Neural cell (in vitro differentiated cells): ENCODE data around the gene OPN1SW. TPM values are rescaled to one million over a fixed set of nuclear protein-coding genes. Genes with fewer than 3 reads are reported as not detected.

Source experiments
- H2AFZ ChIP-seq: fragments of 200-600, 300-800 bp; sonication (generic), shearing (Covaris generic); 2 replicates; pipeline ENCODE4 v1.6.0; 2014; ENCODE audit warnings: low read depth, mild to moderate bottlenecking, antibody characterized with exemption, low read length, moderate library complexity
- H3F3A ChIP-seq: fragments of 200-600 bp; shearing (Covaris generic); 2 replicates; pipeline ENCODE4 v1.6.1; 2016; ENCODE audit warnings: mild to moderate bottlenecking, moderate library complexity, mixed read lengths, antibody characterized with exemption, low read length; ENCODE audit not compliant: insufficient read depth, poor library complexity, severe bottlenecking
- H3K27ac ChIP-seq: fragments of 200-600, 300-800 bp; sonication (generic), shearing (Covaris generic); 2 replicates; pipeline ENCODE4 v1.5.1; 2014; ENCODE audit warnings: mild to moderate bottlenecking, low read length, moderate library complexity
- H3K27me3 ChIP-seq: fragments of 300-800, 200-600 bp; sonication (generic), shearing (Covaris generic); 2 replicates; pipeline ENCODE4 v1.6.0; 2014; ENCODE audit warnings: mild to moderate bottlenecking, low read depth, low read length, moderate library complexity; ENCODE audit not compliant: insufficient read depth
- H3K36me3 ChIP-seq: fragments of 300-800, 200-600 bp; sonication (generic), shearing (Covaris generic); 2 replicates; pipeline ENCODE4 v1.5.1; 2014; ENCODE audit warnings: mild to moderate bottlenecking, antibody characterized with exemption, low read length, moderate library complexity; ENCODE audit not compliant: insufficient read depth
- H3K4me2 ChIP-seq: fragments of 300-800, 200-600 bp; sonication (generic), shearing (Covaris generic); 2 replicates; pipeline ENCODE4 v1.6.0; 2014; ENCODE audit warnings: mild to moderate bottlenecking, low read length
- H3K4me3 ChIP-seq: fragments of 300-800, 200-600 bp; sonication (generic), shearing (Covaris generic); 2 replicates; pipeline ENCODE4 v1.5.1; 2014; ENCODE audit warnings: mild to moderate bottlenecking, low read length, moderate library complexity
- H3K79me2 ChIP-seq: fragments of 200-600 bp; shearing (Covaris generic); replicated peaks from 2 replicates; pipeline ENCODE4 v1.6.0; 2014; ENCODE audit warnings: mild to moderate bottlenecking, low read length, moderate library complexity; ENCODE audit not compliant: insufficient read depth
- H3K9ac ChIP-seq: fragments of 300-800, 200-600 bp; sonication (generic), shearing (Covaris generic); 2 replicates; pipeline ENCODE4 v1.6.1; 2016; ENCODE audit warnings: mild to moderate bottlenecking, low read length, mixed read lengths
- H3K9me2 ChIP-seq: fragments of 200-600 bp; shearing (Covaris generic); 2 replicates; pipeline ENCODE4 v1.6.1; 2016; ENCODE audit warnings: mild to moderate bottlenecking, low read length, mixed read lengths; ENCODE audit not compliant: insufficient read depth
- H3K9me3 ChIP-seq: fragments of 200-600, 300-800 bp; sonication (generic), shearing (Covaris generic); 2 replicates; pipeline ENCODE4 v1.6.1; 2016; ENCODE audit warnings: mild to moderate bottlenecking, mixed run types, low read length, moderate library complexity, mixed read lengths
- H4K20me1 ChIP-seq: fragments of 200-600 bp; shearing (Covaris generic); 2 replicates; pipeline ENCODE4 v1.6.1; 2016; ENCODE audit warnings: mild to moderate bottlenecking, mixed run types; ENCODE audit not compliant: insufficient read depth
- CTCF ChIP-seq: fragments of 450-650 bp; IDR thresholded peaks from 2 replicates; pipeline ENCODE4 v1.5.1; 2014; ENCODE audit warnings: antibody characterized with exemption, mild to moderate bottlenecking, moderate library complexity; ENCODE audit not compliant: poor library complexity, severe bottlenecking
- EP300 ChIP-seq: fragments of 450-650 bp; conservative IDR thresholded peaks from 2 replicates; pipeline ENCODE4 v1.6.1; 2014; ENCODE audit warnings: antibody characterized with exemption, mild to moderate bottlenecking, moderate library complexity; ENCODE audit not compliant: poor library complexity, severe bottlenecking
- EZH2 ChIP-seq: fragments of 200-600, 300-800 bp; shearing (Covaris generic), sonication (generic); IDR thresholded peaks from 2 replicates; pipeline ENCODE4 v1.6.1; 2014; ENCODE audit warnings: antibody characterized with exemption, low read length, borderline replicate concordance, mild to moderate bottlenecking; ENCODE audit not compliant: insufficient read depth, poor library complexity, severe bottlenecking
- MXI1 ChIP-seq: fragments of 450-650 bp; conservative IDR thresholded peaks from 2 replicates; pipeline ENCODE4 v1.6.1; 2014; ENCODE audit warnings: antibody characterized with exemption, mild to moderate bottlenecking; ENCODE audit not compliant: poor library complexity, severe bottlenecking
- POLR2AphosphoS5 ChIP-seq: IDR thresholded peaks from 2 replicates; pipeline ENCODE4 v1.6.1; 2012
- RAD21 ChIP-seq: fragments of 450-650 bp; conservative IDR thresholded peaks from 2 replicates; pipeline ENCODE4 v1.6.1; 2014; ENCODE audit warnings: antibody characterized with exemption, mild to moderate bottlenecking, moderate library complexity
- SMC3 ChIP-seq: fragments of 450-650 bp; conservative IDR thresholded peaks from 2 replicates; pipeline ENCODE4 v1.6.1; 2014; ENCODE audit warnings: antibody characterized with exemption, mild to moderate bottlenecking, moderate library complexity; ENCODE audit not compliant: poor library complexity
- TAF1 ChIP-seq: IDR thresholded peaks from 2 replicates; pipeline ENCODE4 v1.6.1; 2012; ENCODE audit warnings: low read depth
- polyA plus RNA-seq: library from polyadenylated mRNA; depleted of rRNA; stranded (reverse); fragments of >200 nt; gene quantifications from 2 replicates; pipeline ENCODE4 v1.2.3, GENCODE V29; 2014
- TF ChIP-seq, protein P1 (sequence below): IDR thresholded peaks from 2 replicates; pipeline ENCODE4 v1.6.1; 2012; ENCODE audit warnings: borderline replicate concordance

The OPN1SW gene
- polyA plus RNA-seq, 1 donor from 2014 or later = 1.2 TPM

DNA sequence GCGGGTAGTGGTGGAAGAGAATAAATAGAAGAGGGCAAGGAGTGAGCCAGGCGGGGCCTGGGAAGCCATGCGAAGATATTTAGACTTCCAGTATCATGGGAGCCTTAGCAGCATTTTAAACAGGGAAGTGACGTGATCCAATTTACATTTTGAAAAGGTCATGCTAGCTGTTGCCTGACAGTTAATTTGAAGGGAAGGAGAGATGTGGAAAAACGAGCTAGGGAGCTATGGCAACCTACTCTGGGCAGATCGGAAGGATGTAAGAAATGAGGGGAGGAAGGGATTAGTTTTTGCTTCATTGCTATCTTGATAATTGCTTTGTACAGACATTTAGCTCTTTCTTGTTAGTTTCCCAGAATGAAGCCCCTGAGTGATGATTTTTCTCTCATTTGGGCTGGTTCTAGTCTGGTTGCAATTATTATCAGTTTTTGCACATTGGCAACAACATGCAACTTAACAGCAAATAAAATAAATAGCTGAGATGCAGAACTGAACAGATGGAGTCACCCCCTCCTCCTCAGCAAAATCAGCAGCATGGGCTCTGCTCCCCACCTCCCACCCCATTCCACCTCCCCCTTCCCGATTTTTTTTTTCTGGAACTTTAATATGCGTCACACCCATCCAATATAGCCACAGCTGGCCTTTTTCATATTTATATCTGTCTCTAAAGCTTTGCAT is 49.4 kb downstream of the OPN1SW start:
- Histone ChIP-seq H3K4me2 (peak overlapping the region; percentile 52), H4K20me1 (no peaks in the 10 kb centered on the region), H3K4me3 (peak overlapping the region; percentile 47), H3K9ac (peak overlapping the region; percentile 64), H3K9me2 (no peaks in the 10 kb centered on the region), H3K27ac (peak overlapping the region; percentile 96), H3K27me3 (no peaks in the 10 kb centered on the region), H3K79me2 (no peaks in the 10 kb centered on the region), H3K36me3 (no peaks in the 10 kb centered on the region), H2AFZ (peak overlapping the region; percentile 49), H3K9me3 (no peaks in the 10 kb centered on the region), H3F3A (no peaks in the 10 kb centered on the region)
- TF ChIP-seq EP300 (peak; percentile 78), EZH2 (no peak), MXI1 (no peak), CTCF (no peak), SMC3 (no peak), POLR2AphosphoS5 (peak; percentile 56), RAD21 (peak; percentile 12), TAF1 (no peak)
- TF ChIP-seq, protein P1, sequence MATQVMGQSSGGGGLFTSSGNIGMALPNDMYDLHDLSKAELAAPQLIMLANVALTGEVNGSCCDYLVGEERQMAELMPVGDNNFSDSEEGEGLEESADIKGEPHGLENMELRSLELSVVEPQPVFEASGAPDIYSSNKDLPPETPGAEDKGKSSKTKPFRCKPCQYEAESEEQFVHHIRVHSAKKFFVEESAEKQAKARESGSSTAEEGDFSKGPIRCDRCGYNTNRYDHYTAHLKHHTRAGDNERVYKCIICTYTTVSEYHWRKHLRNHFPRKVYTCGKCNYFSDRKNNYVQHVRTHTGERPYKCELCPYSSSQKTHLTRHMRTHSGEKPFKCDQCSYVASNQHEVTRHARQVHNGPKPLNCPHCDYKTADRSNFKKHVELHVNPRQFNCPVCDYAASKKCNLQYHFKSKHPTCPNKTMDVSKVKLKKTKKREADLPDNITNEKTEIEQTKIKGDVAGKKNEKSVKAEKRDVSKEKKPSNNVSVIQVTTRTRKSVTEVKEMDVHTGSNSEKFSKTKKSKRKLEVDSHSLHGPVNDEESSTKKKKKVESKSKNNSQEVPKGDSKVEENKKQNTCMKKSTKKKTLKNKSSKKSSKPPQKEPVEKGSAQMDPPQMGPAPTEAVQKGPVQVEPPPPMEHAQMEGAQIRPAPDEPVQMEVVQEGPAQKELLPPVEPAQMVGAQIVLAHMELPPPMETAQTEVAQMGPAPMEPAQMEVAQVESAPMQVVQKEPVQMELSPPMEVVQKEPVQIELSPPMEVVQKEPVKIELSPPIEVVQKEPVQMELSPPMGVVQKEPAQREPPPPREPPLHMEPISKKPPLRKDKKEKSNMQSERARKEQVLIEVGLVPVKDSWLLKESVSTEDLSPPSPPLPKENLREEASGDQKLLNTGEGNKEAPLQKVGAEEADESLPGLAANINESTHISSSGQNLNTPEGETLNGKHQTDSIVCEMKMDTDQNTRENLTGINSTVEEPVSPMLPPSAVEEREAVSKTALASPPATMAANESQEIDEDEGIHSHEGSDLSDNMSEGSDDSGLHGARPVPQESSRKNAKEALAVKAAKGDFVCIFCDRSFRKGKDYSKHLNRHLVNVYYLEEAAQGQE = peak; percentile 53

DNA sequence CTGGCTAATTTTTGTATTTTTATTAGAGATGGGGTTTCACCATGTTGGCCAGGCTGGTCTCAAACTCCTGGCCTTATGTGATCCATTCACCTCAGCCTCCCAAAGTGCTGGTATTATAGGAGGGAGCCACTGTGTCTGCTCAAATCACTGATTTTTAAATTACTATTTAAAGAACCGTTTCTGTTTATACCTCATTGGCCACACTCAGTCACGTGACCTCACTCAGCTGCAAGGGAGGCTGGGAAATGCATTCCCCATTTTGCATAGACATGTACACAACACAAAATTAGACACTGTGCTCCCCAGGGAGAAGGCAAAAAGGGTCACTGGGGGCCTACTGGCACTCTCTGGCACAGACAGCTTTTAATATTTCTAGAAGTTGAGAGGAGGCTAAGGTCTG is 50.1 kb downstream of the OPN1SW start:
- Histone ChIP-seq H2AFZ (peak overlapping the region; percentile 49), H3K9me2 (no peaks in the 10 kb centered on the region), H3K9me3 (no peaks in the 10 kb centered on the region), H3K79me2 (no peaks in the 10 kb centered on the region), H3K9ac (peak overlapping the region; percentile 64), H3K27me3 (no peaks in the 10 kb centered on the region), H4K20me1 (no peaks in the 10 kb centered on the region), H3K4me3 (peak overlapping the region; percentile 47), H3K27ac (peak overlapping the region; percentile 96), H3F3A (no peaks in the 10 kb centered on the region), H3K36me3 (no peaks in the 10 kb centered on the region), H3K4me2 (no peak overlapping the region)
- TF ChIP-seq RAD21 = no peak
- no peak for TF ChIP-seq SMC3
- TF ChIP-seq CTCF = no peak
- TF ChIP-seq TAF1 = no peak
- no peak for TF ChIP-seq EZH2
- no peak for TF ChIP-seq MXI1
- no peak for TF ChIP-seq POLR2AphosphoS5
- no peak for TF ChIP-seq EP300
